NCI-H82 treated with DMSO at 0.1 percent for 48 hours (cell line): ENCODE data around the gene MT1F.
"Not testable (repeated sequence)": the region's sequence is repeated elsewhere in the genome, so short reads cannot be mapped to it uniquely, and the experiment has no call there.

Experiments
- DNase-seq: peaks from one replicate; lab custom pipeline; 2025; ENCODE audit not compliant: unreplicated experiment; lab: John Stamatoyannopoulos, UW

The MT1F gene

DNA sequence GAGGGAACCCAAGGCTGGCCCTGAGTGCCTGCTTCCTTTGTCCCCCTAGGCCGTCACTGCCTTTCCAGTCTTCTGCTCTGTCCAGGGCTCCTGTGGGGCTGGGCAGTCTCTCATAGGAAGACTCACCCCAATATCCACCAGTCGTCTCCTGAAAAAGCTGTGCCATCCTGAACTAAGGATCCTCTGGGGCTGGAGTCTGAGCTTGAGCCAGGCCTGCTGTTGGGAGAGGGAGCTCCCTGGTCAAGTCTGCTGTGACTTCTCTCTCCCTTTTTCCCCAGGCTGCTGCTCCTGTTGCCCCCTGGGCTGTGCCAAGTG, 12.8 kb downstream of the MT1F start:
- no peak for DNase-seq

GRCh38 chr16:56671691-56672090, 13.9 kb downstream of the MT1F start:
- not testable (repeated sequence) for DNase-seq

- not testable (repeated sequence) for DNase-seq
Measured at GRCh38 chr16:56672171-56672570, 14.4 kb downstream of the MT1F start.

- DNase-seq, result no peak
Measured at GRCh38 chr16:56672761-56673536, 15.2 kb downstream of the MT1F start.

GRCh38 chr16:56673921-56674320, 16.2 kb downstream of the MT1F start:
- DNase-seq, result no peak

DNA sequence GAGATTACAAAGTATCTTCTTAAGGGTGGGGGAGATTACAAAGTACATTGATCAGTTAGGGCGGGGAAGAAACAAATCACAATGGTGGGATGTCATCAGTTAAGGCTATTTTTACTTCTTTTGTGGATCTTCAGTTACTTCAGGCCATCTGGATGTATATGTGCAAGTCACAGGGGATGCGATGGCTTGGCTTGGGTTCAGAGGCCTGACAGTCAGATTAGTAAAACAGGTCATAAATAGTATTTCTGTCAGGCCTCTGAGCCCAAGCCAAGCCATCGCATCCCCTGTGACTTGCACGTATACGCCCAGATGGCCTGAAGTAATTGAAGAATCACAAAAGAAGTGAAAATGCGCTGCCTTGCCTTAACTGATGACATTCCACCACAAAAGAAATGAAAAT, 16.8 kb downstream of the MT1F start:
- DNase-seq, result not testable (repeated sequence)

DNA sequence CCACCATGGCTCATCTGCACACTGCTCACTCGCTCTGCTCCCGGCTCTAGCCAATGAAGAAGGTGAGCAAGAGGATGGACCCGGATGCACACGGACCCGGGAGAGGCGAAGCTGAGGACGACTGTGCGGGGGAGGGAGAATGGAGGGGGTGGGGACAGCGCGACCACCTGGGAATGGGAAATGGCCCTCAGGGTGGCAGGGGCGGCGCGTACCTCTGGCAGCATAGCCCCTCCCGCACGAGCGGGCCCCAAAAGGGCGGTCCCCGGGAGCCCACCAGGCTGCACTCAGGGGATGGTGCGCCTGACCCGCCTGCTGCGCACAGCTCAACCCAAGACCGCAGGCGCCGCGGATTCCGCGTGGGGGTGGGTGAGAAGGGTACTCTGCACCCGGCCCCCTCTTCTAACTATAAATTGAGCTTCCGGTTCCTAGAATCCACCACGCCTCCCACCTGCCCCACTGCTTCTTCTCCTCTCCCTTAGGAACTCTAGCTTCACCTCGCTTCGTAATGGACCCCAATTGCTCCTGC, 18.0 kb downstream of the MT1F start:
- DNase-seq, result no peak

GRCh38 chr16:56677474-56677873, 19.7 kb downstream of the MT1F start:
- no peak for DNase-seq

- DNase-seq, result peak; percentile 87
Measured at GRCh38 chr16:56679078-56679730, 21.4 kb downstream of the MT1F start.

DNA sequence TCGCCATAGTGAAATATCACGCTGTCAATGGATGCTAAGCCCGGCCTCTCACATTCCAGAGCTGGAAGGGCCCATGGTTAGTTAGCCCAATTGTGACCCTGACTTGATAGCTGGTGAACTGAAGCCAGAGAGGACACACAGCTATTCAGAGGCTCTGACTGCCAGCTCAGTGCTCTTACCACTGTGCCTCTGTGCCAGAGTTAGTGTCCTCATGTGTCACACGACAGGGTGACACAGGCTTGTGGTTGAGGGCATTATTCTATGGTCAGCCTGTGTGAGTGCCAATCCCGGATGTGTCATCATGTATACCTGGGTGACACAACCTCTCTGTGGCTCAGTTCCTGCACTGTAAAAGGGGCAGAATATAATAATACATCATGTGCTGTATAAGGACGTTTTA, 22.1 kb downstream of the MT1F start:
- DNase-seq, result no peak

DNA sequence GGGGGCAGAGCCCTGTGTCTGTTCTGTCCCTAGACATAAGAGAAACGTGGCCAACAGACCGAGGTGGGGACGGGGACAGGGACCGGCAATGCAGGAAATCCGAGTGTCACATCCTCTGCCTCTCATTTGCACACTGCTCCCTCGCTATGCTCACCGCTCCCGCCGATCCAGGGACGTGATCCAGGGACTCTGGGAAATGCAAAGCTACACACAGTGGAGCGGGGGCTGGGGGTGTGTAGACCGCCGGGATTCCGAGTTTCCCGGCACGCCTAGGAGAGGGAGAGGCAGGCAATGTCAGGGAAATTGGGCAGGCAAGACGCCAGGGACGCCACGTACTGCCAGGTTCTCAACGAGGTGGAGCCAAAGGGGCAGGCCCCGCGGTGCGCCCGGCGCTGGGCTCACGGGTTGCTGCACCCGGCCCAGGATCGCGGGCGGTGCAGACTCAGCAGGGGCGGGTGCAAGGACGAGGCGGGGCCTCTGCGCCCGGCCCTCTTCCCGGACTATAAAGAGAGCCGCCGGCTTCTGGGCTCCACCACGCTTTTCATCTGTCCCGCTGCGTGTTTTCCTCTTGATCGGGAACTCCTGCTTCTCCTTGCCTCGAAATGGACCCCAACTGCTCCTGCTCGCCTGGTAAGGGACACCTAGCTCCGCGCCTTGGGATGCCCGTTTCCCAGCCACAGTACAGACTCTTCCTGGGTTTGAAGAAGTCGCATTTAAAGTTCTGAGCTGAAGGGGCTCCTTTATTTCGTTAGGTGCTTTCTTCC, 24.4 kb downstream of the MT1F start, which contains the start of gene MT1X:
MT1X (plus strand) TSS at position 532 of the 764 bp plus-strand sequence; CDS start at position 603, 71 bp downstream.
- peak; percentile 12 for DNase-seq

DNA sequence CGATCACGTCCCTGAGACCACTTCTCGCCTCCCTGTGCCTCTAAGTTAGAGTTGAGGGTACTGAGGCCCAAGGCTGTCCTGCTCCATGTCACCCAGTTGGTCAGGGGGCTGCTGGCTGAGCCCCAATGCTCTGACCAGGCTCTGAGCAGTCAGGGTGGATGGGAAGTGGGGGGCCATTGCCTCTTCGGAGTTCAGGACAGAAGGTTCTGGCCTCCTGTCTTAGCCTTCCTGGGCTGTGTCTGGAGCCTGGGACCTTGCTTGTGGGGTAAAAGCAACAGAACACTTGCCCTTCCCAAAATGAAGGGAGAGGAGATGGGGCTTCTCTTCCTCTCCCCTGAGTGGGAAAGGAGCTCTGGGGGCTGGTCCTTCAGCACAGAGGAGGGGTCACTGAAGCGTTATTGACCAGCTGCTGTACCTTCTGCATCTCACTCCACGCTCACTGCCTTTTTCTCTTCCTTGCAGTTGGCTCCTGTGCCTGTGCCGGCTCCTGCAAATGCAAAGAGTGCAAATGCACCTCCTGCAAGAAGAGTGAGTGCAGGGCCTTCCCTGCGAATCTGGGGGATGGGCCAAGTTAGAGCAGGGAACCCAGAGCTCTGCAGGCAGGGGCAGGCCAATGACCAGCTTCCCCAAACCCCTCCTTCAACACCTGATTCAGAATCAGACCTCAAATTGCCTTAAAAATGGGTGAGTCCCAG, 25.1 kb downstream of the MT1F start:
- DNase-seq, result no peak

DNA sequence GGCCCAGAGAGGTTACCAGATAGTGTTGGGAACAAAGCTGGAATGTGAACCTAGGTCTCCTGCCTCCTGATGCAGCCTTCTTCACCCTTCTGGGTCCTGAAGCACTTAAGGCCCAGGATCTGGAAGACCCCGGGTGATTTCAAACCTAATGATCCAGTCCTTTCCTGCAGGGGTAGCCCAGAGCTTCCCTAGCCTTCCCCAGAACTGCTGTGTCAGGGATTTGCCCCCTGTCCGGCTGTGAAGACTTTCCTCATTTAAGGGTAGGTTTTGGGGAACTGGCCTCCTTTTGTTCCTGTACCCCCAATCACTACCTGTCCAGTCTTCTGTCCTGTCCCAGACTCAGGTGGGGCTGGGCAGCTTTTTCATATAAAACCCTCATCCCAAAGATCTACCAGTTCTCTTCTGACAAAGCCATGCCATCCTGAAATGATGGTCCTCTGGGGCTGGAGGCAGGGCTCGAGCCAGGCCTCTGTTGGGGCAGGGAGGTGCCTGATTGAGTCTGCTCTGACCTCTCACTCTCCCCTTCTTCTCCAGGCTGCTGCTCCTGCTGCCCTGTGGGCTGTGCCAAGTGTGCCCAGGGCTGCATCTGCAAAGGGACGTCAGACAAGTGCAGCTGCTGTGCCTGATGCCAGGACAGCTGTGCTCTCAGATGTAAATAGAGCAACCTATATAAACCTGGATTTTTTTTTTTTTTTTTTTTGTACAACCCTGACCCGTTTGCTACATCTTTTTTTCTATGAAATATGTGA, 25.8 kb downstream of the MT1F start:
- DNase-seq, result no peak

- DNase-seq, result no peak
Measured at GRCh38 chr16:56684256-56684925, 26.6 kb downstream of the MT1F start.

DNA sequence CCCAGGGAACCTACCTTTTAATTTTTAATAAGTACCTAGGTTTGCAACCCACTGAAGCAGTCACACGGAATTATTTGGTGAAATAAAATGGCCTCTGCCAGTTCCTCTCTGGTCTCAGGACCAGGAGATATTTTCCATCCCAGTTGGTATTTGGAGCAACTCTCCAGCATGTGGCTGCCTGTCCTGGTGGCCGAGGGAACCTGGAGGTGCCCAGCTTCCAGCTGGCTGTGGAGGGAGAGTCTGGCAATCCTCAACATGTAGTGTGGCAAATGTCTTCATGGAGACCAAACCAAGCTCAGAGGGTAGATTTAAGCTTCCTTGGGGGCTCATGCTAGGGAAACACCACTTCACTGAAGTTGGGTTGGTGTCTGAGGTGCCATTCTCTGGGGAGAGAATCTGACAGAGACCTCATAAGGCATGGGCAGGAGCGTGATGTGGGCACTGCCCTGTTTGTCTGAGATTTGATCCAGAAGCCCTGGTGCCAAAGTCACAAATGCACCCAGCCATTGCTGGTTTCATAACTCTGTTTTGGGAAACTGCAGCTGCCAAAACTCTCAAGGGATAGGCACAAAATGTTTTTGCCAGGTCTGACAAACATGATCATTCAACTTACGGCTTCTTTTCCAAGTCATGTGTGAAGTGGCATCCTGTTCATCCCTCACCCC, 27.3 kb downstream of the MT1F start:
- DNase-seq, result no peak

DNA sequence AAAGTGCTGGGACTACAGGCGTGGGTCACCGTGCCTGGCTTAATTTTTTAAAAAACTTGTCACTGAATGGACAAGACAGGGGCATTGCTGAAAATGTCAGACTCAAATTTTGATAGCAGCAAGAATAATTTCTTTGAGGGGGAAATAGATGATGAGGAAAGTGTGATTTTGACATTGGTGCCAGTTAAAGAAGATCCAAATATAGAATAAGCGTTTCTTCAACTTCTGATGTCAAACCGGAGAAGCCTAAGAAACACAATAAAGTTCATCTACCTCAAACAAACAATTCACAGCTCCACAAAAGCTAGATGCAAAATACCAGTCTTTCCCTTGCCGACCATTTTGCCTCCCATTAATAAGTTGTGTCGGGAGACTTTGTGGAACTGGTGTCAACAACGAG, 29.0 kb downstream of the MT1F start:
- no peak for DNase-seq

- no peak for DNase-seq
Measured at GRCh38 chr16:56688762-56689161, 31.0 kb downstream of the MT1F start.

GRCh38 chr16:56689171-56689570, 31.4 kb downstream of the MT1F start:
- no peak for DNase-seq

GRCh38 chr16:56690420-56691122, 32.8 kb downstream of the MT1F start:
- no peak for DNase-seq
